Measurements from ENCODE around the gene RAPGEF5. TPM values are rescaled to one million over a fixed set of nuclear protein-coding genes. Genes with fewer than 3 reads are reported as not detected.

The RAPGEF5 gene
- total and polyA plus RNA-seq, 10 of the 15 experiments (the other 5 are each of a cell fraction or from before 2014, with no cell fraction given), result 0.38 to 4.0 (median 1.6) TPM; not detected in 1

GRCh38 chr7:22216309-22216708 is 140.6 kb downstream of the RAPGEF5 start:
- Histone ChIP-seq H3K36me3 (ENCODE audit: control insufficient read depth in 2 of 2, insufficient read depth in 2 of 2, low read length in 1 of 2) (no peaks in the 10 kb centered on the region; a peak in 1 of 4 replicates), H3K9me3 (replicated peaks; ENCODE audit: control insufficient read depth, insufficient read depth, low read length) (no peaks in the 10 kb centered on the region), H3K9ac (ENCODE audit: control insufficient read depth, insufficient read depth, low read length) (no peak overlapping the region), H3K4me1 (ENCODE audit: control insufficient read depth, insufficient read depth, low read length) (no peaks in the 10 kb centered on the region), H3K4me2 (ENCODE audit: control insufficient read depth, insufficient read depth) (no peak overlapping the region), H2AFZ (ENCODE audit: control insufficient read depth, low read depth, low read length) (no peak overlapping the region), H3K27me3 (replicated peaks in 1 of 2; ENCODE audit: control insufficient read depth in 2 of 2, insufficient read depth in 2 of 2, low read length in 1 of 2) (no peaks in the 10 kb centered on the region), H3K4me3 (no peak overlapping the region), H4K20me1 (ENCODE audit: control insufficient read depth, insufficient read depth) (no peaks in the 10 kb centered on the region), H3K79me2 (ENCODE audit: control insufficient read depth, insufficient read depth, low read length) (no peaks in the 10 kb centered on the region), H3K27ac (ENCODE audit: control insufficient read depth, insufficient read depth) (no peak overlapping the region)
- in situ Hi-C loops (cut with MboI), result no loop called here
- FAIRE-seq, result no peak
- intact Hi-C loops (cut with micrococcal nuclease; ENCODE audit: unreplicated experiment), result no loop called here
- SMC1A ChIA-PET (ENCODE audit: uncharacterized antibody, unreplicated experiment), result interaction anchor here (0.9 to 1.4 kb wide), 3 partner anchors 11 to 16 kb away, joined by 3 to 6 read pairs (median 4); no protein-coding TSS in a partner anchor
- no peak for ATAC-seq
- no TSS peak for BruUV-seq (replicated peaks)
- CTCF ChIA-PET, result interaction anchor here (0.6 to 1.0 kb wide), 2 partner anchors 11 to 244 kb away, joined by 3 read pairs; no protein-coding TSS in a partner anchor
- no peak for DNase-seq (ENCODE audit: low read depth, low spot score)
- 0% methylated on average over 1 of the region's 1 CpG for WGBS (ENCODE audit: insufficient coverage, insufficient replicate concordance, low lambda C conversion rate, missing lambda C conversion rate)
- POLR2A ChIA-PET, result no interaction called here
- RAD21 ChIA-PET (ENCODE audit: unreplicated experiment), result no interaction called here
- TF ChIP-seq HSF1 (IDR thresholded peaks at IDR 0.05; ENCODE audit: low read depth, low read length) (no peak), EP300 (IDR thresholded peaks at IDR 0.05; ENCODE audit: borderline replicate concordance in 1 of 2, control insufficient read depth in 1 of 2, low read depth in 2 of 2, low read length in 2 of 2) (no peak), SIX5 (IDR thresholded peaks at IDR 0.05; ENCODE audit: low read depth, low read length, severe bottlenecking) (no peak), HDGF (IDR thresholded peaks at IDR 0.05) (no peak), MYB (IDR thresholded peaks at IDR 0.05; ENCODE audit: borderline replicate concordance, low read depth, low read length) (no peak), E2F4 (IDR thresholded peaks at IDR 0.05; ENCODE audit: low read depth, low read length) (no peak), NR2C2 (IDR thresholded peaks at IDR 0.05; ENCODE audit: borderline replicate concordance, control insufficient read depth, insufficient read length, low read depth) (no peak), ZBTB11 (CRISPR knock-in tag; IDR thresholded peaks at IDR 0.05) (no peak), ATF3 (IDR thresholded peaks at IDR 0.05; ENCODE audit: borderline replicate concordance, extremely low read depth, low read depth, low read length) (no peak), ESRRA (IDR thresholded peaks at IDR 0.05; ENCODE audit: low read length) (no peak), BCL11A (IDR thresholded peaks at IDR 0.05; ENCODE audit: low read depth, low read length) (no peak)
- TF ChIP-seq, protein P1, sequence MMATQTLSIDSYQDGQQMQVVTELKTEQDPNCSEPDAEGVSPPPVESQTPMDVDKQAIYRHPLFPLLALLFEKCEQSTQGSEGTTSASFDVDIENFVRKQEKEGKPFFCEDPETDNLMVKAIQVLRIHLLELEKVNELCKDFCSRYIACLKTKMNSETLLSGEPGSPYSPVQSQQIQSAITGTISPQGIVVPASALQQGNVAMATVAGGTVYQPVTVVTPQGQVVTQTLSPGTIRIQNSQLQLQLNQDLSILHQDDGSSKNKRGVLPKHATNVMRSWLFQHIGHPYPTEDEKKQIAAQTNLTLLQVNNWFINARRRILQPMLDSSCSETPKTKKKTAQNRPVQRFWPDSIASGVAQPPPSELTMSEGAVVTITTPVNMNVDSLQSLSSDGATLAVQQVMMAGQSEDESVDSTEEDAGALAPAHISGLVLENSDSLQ (IDR thresholded peaks at IDR 0.05), result no peak

Data from GM12878 (cell line).